HG03045 (cell line): ENCODE results near the gene CRYL1.

Experiments
- ATAC-seq: cut with Tn5 transposase; IDR thresholded peaks from one replicate; pipeline ENCODE4 v1.9.1; 2021; ENCODE audit warnings: mild to moderate bottlenecking, moderate library complexity; ENCODE audit not compliant: unreplicated experiment

CRYL1 gene

DNA sequence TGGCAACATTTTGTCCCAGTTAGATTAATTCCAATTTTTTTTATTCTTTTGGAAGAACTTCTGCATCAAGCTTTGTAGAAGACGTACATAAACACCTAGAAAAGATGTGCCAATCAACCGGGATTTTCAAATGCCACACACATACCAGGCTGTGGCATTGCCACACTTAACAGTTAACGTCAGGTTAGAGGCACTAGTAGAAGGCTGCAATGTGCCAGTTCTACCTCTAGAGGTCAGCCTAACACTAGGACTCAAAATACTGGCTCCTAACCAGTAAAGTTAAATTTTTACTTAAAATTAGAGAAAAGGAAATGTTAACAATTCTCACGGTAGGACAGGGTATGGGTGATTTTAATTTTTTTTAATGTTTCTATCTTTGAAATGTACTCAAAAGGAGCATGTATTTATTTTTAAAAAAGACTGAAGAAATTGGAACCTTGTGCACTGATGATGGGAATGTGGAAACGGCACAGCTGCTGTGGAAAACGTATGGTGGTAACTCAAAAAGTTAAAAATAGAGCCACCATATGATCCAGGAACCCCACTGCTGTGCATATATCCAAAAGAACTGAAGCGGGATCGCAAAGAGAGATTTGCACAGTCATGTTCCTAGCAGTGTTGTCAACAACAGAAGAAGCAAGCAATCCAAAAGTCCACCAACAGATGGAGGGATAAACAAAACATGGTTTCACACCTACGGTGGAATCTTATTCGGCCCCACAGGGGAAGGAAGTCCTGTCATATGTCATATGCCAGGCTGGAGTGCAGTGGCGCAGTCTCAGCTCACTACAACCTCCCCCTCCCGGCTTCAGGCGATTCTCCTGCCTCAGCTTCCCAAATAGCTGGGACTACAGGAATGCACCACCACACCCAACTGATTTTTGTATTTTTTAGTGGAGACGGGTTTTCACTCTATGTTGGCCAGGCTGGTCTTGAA, 30.3 kb downstream of the CRYL1 start:
- no peak for ATAC-seq

DNA sequence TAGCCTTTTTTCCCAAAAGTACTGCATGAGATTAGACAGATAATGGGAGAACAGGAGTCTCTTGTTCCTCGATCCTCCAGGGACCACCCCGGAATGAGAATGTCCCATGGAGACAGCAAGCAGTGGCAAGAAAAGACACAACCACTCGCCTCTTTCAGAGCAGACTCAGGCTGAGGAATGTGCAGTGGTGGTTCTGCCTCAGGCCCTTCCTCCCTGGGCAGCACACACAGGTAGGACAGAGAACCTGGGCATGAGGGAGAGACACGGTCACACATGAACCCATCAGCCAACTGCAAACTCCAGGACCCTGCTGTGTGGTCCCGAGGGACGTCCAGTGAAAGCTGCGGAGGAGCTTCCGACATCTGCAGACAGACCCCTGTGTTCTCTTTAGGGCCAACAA, 31.0 kb downstream of the CRYL1 start:
- ATAC-seq: no peak

DNA sequence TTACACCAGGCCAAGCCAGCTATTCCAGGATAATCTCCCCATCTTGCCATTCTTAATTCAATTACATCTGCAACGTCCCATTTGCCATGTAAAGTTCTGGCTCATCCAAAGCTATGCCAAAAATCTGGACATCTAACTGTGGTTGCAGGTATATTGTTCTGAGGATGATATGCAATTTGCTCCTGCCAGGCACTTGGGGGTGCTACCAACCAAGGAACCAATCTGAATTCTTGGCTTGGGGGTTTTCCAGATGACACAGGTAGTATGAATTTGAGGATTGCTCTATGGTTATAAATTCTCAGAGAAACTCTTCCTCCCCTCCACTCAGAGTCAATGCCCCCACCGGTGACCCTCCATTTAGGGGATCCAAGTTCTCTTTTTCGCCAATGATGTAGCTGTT, 33.0 kb downstream of the CRYL1 start:
- ATAC-seq: no peak

DNA sequence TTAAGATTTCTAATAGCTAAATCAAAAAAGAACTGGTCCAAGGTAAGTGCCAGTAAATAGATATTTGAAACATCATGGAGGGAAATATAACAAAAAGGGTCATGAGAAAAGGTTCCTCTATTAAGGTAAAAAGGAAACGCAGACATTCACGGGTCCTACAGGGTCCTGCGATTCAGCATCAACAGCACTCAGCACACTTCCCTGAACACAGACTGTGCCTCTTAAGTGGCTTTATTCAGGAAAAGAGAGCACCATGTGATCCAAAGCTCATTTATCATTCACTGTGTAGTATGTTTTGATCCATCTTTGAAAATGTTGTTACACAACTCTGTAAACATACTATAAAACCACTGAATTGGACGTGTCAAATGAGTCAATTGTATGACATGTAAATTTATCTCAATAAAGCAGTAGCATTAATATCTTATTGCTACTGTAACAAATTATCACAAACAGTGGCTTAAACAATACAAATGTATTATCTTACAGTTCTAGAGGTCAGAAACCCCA, 33.7 kb downstream of the CRYL1 start:
- no peak for ATAC-seq

DNA sequence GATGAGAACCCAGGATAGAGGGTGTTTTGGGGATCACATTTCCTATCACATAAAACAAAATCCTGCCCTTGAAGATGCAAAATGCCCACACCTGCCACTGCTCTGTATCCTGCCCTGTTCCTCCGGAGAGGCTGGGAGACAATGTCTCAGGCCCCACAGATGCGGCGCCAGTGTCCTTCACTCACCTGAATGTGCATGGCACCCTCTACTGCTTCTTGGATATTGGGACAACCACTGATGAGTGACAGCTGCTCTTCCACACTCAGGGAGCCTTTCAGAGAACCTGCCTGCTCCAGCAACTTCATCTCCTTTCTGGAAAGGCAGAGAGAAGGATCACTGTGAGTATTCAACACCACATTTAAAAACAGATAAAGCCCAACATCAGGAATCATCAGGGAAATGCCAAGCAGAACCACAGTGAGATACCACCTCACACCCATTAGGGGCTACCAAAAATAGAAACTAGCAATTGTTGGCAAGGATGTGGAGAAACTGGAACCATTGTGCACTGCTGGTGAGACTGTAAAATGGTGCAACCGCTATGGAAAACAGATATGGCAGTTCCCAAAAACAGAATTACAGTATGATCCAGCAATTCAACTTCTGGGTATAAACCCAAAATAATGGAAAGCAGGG, 36.4 kb downstream of the CRYL1 start:
- ATAC-seq: no peak

DNA sequence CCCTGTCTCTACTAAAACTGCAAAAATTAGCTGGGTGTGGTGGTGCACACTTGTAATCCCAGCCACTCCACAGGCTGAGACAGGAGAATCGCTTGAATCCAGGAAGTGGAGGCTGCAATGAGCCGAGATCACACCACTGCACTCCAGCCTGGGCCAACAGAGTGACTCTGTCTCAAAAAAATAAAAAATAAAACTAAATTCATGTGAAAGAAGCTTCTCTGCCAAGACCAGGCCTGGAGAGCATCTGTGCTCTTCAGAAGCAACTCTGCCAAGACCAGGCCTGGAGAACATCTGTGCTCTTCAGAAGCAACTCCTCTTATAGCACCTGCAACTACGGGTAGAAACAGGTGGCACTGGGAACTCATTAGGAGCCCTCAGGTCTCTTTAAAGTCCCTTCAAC, 37.7 kb downstream of the CRYL1 start:
- ATAC-seq: no peak

DNA sequence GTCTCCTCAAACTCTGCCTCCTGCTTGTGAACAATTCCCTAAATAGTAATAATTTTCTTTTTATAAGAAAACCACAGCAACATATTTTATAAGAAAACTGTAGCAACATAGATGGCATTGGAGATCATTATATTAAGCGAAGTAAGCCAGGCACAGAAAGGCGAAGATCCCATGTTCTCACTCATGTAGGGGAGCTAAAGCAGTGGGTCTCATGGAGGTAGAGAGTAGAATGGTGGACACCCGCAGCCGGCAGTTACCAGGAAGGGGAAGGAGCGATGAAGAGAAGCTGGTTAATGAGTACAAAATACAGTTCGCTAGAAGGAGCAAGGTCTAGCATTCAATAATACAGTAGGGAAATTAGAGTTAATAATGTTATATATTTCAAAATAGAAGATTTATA, 42.9 kb downstream of the CRYL1 start:
- ATAC-seq: no peak

DNA sequence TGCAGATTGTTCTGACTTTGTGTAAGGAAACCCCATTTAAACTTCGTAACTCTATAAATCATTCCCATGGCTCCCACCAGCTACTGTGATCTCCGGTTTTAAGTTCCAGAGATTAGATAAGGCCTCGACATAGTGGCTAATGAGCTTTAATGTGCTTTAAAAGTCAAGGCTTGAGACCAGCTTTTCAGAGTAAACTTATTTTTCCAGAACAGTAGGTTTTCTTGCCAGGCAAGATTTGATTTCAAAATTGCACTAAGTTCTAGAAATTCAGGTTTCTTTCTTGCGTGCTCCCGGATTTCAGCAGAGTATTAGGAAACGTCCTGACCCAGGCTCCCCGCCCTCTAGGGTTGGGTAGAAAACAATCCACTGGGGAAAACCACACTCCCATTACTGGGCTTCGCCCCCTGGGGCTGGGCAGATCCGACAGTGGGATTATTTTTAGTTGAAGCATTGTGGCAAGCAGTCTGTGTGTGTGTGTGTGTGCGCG, 43.3 kb downstream of the CRYL1 start:
- ATAC-seq: no peak

DNA sequence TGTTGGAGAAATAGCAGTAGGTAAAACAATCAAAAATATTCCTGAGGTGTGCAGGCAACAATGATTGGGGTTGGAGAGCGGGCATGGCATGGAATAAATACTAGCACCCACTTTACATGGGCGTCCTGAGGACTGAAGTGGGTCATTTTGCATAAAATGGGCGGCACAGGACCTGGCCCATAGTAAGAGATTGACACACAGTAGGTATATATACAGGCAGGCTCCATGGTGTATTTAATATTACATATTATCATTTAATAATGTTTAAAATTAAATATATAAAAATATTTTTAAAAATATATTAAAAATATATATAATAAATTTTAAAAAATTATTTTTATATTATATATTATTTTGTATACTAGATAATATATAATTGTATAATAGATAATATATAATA, 48.3 kb downstream of the CRYL1 start:
- ATAC-seq: no peak

DNA sequence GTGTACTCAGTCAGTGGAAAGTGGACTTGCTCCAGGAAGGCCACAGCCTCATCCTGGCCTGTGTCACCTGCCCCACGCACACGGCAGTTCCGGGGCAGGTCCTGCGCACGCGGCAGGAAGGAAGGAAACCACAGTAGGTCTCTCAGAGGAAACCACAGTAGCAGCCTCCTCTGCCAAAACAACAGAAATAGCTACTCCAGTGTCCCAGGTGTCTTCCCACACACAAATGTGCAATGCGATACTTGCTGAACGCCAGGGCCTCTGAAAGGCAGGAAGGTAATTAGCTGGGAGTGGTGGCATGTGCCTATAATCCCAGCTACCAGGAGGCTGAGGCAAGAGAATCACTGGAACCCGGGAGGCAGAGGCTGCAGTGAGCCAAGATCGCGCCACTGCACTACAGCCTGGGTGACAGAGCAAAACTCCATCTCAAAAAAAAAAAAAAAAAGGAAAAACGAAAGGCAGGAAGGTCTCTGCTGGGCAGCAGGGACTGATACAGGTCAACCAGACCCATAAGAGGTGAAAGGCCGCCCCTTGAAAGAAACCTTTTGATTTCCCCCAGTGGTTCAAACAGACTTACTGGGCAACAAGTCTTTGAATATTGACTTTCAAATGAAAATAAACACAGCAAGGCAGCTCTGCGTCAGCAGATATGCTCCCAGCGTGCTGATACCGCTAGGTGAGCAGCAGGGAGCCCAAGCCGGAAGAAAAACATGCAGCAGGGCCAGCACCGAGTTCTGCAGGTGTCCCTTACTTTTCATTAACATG, 49.5 kb downstream of the CRYL1 start:
- ATAC-seq: peak; percentile 90

DNA sequence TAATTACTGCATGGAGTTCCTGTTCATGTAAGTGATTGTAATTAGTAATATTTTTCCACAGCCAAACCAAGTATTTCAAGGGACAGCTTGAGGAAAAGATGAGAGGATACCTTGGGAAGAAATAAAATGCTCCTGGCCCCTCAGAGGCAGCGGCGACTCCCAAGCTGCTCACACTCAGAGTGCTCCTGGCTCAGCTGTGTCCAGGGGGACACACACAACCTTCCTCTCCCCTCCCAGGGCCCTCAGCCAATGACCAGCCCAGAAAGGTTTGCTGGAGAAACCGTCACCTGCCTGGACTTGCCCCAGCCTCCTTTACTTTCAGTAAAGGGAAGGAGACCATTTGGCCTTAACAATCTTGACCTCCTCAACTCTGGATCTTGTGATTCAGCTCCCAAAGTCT, 51.1 kb downstream of the CRYL1 start:
- ATAC-seq: no peak

DNA sequence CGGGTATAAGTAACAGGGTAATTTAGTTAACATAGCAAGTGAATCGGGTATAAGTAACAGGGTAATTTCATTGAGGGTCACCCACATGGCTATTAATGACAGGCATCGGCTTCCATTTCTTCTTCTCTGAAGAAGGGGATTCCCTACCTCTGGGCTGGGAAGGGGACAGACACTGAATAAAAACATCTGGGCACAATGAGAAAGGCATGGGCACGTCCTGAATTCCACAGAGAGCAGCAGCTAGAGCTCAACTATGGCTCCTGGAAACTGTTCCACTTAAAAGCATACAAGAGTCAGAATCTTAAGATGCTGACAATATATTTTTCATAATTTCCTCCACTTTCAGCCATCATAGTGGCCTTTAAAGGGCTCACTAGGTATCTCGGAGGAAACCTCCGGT, 51.8 kb downstream of the CRYL1 start:
- no peak for ATAC-seq

DNA sequence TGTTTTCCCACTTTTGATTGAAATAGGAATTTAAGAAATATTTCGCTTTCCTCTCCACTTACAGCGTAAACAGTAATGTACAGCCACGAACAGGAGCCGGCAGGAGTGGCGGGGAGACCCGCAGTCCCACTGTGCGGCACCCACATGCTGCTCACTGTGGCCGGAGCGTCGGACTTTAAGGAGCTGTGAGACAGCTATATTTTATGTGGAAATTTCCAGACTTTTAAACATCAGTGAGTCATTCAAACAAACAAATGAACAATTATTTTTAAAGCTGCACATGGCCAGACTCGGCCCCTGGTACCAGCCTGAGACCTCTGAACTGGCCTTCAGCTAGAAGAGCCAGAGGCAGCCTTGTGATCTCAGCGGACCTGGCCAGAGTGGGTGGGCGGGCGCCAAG, 52.5 kb downstream of the CRYL1 start:
- ATAC-seq: no peak

DNA sequence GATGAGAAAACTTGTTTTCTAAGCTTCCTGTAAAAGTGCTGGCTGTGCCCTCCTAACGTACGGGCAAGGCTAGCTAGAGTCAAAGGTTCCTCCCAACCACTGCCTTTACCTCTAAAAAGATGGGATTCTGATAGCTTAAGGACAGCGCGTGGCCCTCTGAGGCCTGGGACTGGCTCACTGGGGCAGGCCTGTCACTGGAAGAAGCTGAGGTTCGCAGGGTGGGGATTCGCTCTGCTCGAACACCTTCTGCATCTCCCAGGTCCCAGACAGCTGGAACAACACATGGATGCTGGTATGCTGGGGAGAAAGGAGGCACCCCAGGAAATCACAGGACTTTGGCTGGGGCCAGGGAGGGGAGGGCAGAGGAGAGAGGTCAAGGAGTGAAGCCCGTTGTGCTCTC, 53.1 kb downstream of the CRYL1 start:
- ATAC-seq: no peak

DNA sequence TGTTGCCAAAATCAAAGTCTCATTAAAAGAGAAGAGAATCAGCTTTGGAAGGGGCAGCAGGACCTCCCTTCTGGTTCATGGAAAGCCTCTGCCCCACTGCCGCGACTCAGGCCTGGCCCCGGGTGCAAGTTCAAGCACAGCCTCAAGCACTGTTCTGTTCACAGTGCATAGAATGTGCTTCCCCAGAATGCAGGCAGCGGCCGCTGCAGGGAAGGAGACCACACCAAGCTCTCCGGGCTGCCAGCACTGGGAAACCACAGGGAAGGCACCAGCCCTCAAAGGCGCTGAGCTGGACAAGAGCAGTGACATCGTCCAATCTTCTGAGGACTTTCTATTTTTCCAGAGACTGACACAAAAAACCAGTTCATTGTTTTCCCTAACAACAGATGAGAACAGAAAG, 55.5 kb downstream of the CRYL1 start:
- ATAC-seq: no peak

DNA sequence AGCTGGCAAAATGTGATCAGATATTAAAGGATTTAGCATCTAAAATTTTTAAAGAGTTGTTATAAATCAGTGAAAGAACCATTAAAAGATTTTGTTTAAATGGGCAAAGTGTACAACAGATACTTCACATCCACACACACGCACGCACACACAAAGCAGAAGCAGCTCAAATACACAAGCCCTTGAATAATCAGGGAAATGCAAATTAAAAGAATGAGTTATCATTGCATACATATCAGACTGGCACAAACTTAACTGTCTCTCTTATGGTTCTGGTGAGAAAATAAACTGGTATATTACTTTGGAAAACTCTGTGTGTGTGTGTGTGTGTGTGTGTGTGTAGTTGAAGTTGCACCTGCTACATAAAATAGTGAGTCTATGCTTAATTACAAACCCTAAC, 59.3 kb downstream of the CRYL1 start:
- no peak for ATAC-seq

DNA sequence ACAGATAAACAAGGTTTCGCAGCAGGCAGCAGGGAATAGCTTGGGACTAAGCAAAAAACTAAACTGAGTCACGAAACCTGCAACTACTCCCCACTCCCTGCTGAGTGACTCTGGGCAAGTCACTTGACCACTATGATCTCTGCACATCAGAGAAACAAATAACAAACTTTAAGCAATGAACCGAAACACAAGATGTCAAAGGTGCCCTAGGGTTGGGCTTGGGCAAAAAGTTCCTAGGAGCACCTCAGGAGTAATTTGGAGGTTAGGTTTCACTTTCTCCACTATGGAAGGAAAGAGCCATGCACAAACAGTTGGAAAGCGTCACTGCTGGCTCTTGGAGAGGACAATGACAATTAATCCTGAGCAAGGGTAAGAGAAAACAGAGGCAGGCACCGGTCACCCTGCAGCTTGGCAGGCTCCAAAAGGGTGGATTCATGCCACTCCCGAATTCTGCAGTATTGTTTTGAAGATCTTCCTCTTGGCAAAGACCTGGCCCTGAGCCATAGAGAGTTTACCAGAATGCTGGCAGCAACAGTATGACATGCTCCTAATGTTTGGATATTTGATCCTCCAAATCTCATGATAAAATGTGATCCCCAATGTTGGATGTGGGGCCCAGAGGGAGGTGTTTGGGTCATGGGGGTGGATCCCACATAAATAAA, 60.3 kb downstream of the CRYL1 start:
- ATAC-seq: no peak

DNA sequence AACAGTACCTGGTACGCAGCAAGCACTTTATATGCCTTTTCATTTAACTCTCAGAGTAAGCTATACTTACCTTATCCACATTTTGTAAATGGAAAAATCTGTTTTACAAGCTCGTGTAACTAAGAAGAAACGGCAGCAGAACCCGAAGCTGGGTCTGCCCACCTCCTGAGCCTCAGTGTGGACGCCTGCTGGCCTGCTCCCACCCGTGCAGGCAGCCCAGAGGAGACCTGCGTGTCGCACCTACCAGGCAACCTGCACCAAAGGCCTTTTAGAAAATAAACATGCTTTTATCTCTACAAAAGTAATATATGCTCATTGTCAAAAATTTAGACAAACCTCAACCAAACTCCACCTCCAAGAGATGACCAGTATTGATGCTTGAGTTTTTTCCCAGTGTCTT, 62.7 kb downstream of the CRYL1 start:
- no peak for ATAC-seq

DNA sequence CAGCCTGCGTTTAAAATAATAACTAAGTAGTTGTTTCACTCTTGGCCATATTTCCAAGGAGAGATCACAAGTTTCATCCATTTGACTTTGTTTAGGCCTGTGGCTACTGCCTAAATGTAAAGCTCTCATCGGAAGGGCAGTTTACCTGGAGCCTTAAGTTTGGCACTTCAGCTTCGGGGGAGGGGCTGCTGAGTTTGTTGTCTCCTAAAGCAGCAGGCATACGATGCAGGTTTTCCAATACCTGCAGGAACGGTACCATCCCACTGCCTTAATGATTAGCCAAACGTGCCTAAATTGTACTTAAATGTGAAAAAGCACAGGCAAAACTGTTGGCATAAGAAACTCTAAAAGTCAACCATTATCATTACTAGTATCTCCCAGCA, 63.1 kb downstream of the CRYL1 start:
- ATAC-seq: no peak

DNA sequence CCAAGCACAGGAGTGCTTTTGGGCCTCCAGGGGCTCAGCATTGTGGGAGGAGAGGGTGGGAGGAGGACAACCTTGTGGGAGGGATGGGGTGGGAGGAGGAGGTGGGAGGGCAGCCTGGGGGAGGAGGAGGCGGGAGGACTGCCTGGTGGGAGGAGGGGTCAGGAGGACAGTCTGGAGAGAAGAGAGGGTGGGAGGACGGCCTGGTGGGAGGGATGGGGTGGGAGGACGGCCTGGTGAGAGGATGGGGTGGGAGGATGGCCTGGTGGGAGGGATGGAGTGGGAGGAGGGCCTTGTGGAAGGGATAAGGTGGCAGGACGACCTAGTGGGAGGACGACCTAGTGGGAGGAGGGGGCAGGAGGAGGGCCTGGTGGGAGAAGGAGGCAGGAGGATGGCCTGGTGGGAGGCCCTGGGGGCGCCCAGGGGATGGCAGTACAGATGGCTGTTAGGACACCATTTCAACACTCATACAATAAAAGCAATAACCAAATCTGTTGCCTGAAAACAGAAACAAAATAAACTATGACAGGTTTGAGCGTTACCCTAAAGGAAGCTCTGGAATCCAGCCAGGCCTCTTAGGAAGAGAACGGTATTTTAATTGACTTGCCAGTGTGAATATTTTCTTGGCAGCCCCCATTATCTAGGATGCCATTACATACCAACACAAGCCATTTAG, 63.7 kb downstream of the CRYL1 start:
- no peak for ATAC-seq
